Activated CD4-positive, CD25-positive, alpha-beta regulatory T cell treated with anti-CD3 and anti-CD28 coated beads, Interleukin-2, amount 50 U/mL, for 72 hours (primary cell): ENCODE results near the gene USPL1.

ENCODE experiments used
- DNase-seq: peaks from one replicate; pipeline ENCODE4 v3.0.0; 2021

Gene USPL1

GRCh38 chr13:30698488-30699005 lies 80.8 kb downstream of the USPL1 start:
- DNase-seq, result no peak

DNA sequence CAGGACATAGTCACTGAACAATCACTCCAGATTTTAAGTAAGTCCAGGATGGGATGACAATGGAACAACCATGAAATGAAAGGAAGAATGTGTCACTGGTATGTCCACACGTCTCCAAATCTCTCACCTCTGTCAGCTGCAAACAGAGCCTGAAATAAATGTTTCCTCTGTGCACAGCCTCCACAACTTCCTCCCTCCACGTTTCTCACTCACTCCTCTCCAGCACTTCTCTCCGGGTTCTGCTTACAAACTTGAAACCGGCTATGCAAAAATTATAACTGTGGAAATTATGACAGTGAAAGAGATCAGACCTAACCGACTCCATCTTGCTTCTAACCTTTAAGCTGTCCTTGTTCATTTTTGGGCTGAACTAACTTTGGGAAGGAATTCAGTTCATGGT lies 82.6 kb downstream of the USPL1 start:
- DNase-seq, result no peak

GRCh38 chr13:30702006-30702405 lies 84.3 kb downstream of the USPL1 start:
- no peak for DNase-seq

DNA sequence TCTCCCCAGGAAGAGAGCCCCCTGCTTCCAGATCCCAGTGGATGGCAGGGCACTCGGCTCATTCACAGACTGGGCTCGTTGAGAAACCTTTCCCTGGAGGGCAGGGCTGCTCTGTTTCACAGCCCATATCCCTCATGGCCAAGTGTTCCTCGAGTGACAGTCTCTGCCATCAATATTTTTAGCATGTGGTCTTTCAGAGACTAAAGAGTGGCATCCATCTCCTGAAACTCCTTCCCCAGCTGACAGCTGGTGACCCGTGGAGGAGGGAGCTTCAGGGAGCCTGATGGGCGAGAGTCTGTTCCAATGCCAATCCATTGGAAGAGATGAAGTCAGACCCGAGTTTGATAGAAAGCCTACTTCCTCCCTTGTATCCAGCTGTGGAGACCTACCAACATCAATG lies 86.9 kb downstream of the USPL1 start:
- no peak for DNase-seq

DNA sequence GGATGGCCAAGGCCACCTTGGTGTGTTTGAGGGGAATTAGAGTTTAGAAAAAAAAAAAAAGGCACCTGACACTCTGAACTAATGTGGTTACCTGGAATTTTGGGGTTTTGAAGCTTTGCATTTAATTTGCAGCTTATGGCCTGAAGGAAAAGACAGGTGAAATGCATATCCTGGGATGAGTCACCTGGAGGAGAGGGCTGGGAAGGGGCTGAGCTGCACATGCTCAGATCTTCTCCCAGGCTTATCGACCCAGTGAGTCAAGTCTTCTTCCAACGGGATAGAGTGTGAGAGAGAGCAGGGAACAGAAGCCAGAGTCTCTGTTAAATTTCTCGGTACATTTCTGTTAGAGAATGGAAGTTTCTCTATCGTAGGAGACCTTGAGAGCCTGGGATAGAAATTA lies 88.0 kb downstream of the USPL1 start:
- no peak for DNase-seq

- no peak for DNase-seq
These were observed 90.8 kb downstream of the USPL1 start for GRCh38 chr13:30708541-30708940.
